Measurements from ENCODE around the gene ALG3.

Gene ALG3

GRCh38 chr3:184259878-184260723, 11.3 kb upstream of the ALG3 start:
- DNase-seq = peak; percentile 59

- DNase-seq = no peak
Measured at GRCh38 chr3:184259396-184259877, 10.7 kb upstream of the ALG3 start.

GRCh38 chr3:184258926-184259325, 10.2 kb upstream of the ALG3 start:
- DNase-seq = no peak

- DNase-seq = no peak
Measured at GRCh38 chr3:184257083-184257915, 8.5 kb upstream of the ALG3 start.

- DNase-seq = no peak
Measured at GRCh38 chr3:184255291-184256039, 6.7 kb upstream of the ALG3 start.

GRCh38 chr3:184250167-184250828, 1.5 kb upstream of the ALG3 start:
- peak; percentile 87 for DNase-seq

GRCh38 chr3:184249412-184250166, 827 bp upstream of the ALG3 start, which contains the start of gene EEF1AKMT4:
Gene EEF1AKMT4 (plus strand): TSS chr3:184249672. CDS start chr3:184249695, 23 bp downstream.
- peak; percentile 95 for DNase-seq

- no peak for DNase-seq
Measured at GRCh38 chr3:184242297-184242685, 6.5 kb downstream of the ALG3 start.

GRCh38 chr3:184241447-184242296, 7.1 kb downstream of the ALG3 start:
- DNase-seq = no peak

- no peak for DNase-seq
Measured at GRCh38 chr3:184241141-184241446, 7.7 kb downstream of the ALG3 start.

GRCh38 chr3:184240384-184241140, 8.2 kb downstream of the ALG3 start:
- DNase-seq = no peak

- no peak for DNase-seq
Measured at GRCh38 chr3:184239708-184240107, 9.1 kb downstream of the ALG3 start.

GRCh38 chr3:184239221-184239620, 9.5 kb downstream of the ALG3 start:
- no peak for DNase-seq

GRCh38 chr3:184238246-184238818, 10.4 kb downstream of the ALG3 start:
- no peak for DNase-seq

- DNase-seq = no peak
Measured at GRCh38 chr3:184237807-184238206, 11.0 kb downstream of the ALG3 start.

GRCh38 chr3:184237211-184237610, 11.6 kb downstream of the ALG3 start:
- no peak for DNase-seq

- DNase-seq = no peak
Measured at GRCh38 chr3:184236636-184237035, 12.1 kb downstream of the ALG3 start.

GRCh38 chr3:184236033-184236410, 12.7 kb downstream of the ALG3 start:
- DNase-seq = no peak

GRCh38 chr3:184235381-184236032, 13.3 kb downstream of the ALG3 start:
- no peak for DNase-seq
